Measurements from ENCODE around the gene CNTNAP2. TPM values are rescaled to one million over a fixed set of nuclear protein-coding genes. Genes with fewer than 3 reads are reported as not detected.

The CNTNAP2 gene
- total and polyA plus RNA-seq, 2 of the 4 experiments (the other 2 are of a cell fraction) = not detected

DNA sequence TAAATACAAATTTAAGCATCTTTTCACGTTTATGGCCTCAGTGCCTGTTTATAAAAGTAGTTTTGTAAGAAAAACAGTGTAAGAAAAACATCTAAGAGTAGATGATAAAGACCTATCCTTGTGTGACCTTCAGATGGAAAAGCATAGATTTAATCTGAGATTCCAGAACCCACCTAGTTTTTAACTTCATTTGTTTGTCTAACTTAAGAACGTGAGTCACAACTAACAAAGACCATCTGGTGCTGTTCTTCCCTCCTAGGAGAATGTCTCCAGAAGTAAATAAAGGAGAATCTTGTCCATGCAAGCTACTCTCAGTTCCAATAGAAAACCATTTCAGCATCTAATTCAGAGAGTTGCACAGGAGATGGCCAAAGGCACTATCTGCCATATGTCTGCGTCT is 2208.6 kb downstream of the CNTNAP2 start:
- no peak for DNase-seq

More for the DNA sequence above, 2208.6 kb downstream of the CNTNAP2 start:
- Histone ChIP-seq H4K8ac (ENCODE audit: low read depth in 2 of 2, low read length in 2 of 2) (no peak overlapping the region), H3K27me3 (ENCODE audit: control insufficient read depth, insufficient read depth, low read length) (no peaks in the 10 kb centered on the region), H2BK20ac (ENCODE audit: low read depth, low read length) (no peak overlapping the region), H3K18ac (ENCODE audit: low read depth, low read length) (no peak overlapping the region), H3K4me2 (ENCODE audit: low read depth, low read length) (no peak overlapping the region), H2BK5ac (ENCODE audit: low read depth, low read length, poor library complexity, severe bottlenecking) (no peak overlapping the region), H3K14ac (replicated peaks; ENCODE audit: low read depth, low read length) (no peak overlapping the region), H3K9ac (ENCODE audit: low read depth, low read length) (no peak overlapping the region), H4K5ac (ENCODE audit: low read depth, low read length) (no peak overlapping the region), H3K79me1 (ENCODE audit: low read depth in 1 of 2, low read length in 2 of 2) (no peaks in the 10 kb centered on the region), H3K23ac (ENCODE audit: low read depth, low read length) (no peak overlapping the region), H3K4me1 (ENCODE audit: control insufficient read depth, insufficient read depth, low read length) (no peaks in the 10 kb centered on the region), H3K36me3 (ENCODE audit: control insufficient read depth, insufficient read depth, low read length) (no peaks in the 10 kb centered on the region), H2BK120ac (ENCODE audit: low read depth, low read length) (no peak overlapping the region), H2AFZ (replicated peaks; ENCODE audit: low read length, poor library complexity) (no peak overlapping the region), H2BK15ac (ENCODE audit: low read depth, low read length) (no peak overlapping the region), H3K4me3 (ENCODE audit: insufficient read depth, low read depth, low read length) (no peak overlapping the region), H3K56ac (ENCODE audit: extremely low read depth, insufficient read depth, low read length) (no peak overlapping the region), H3K9me3 (ENCODE audit: control insufficient read depth, insufficient read depth, low read length) (peaks cover 30% of the 10 kb centered on the region), H3K4ac (ENCODE audit: low read depth, low read length) (no peak overlapping the region), H3K9me1 (ENCODE audit: insufficient read depth, low read length) (no peaks in the 10 kb centered on the region), H4K91ac (ENCODE audit: insufficient read depth, low read depth, low read length) (no peak overlapping the region), H4K20me1 (ENCODE audit: insufficient read depth, low read length) (no peaks in the 10 kb centered on the region), H2AK9ac (replicated peaks; ENCODE audit: low read depth, low read length, poor library complexity) (no peak overlapping the region), H3K27ac (ENCODE audit: insufficient read depth, low read length) (no peak overlapping the region), H2AK5ac (ENCODE audit: low read depth, low read length) (no peak overlapping the region)
- ChIA-PET POLR2A (ENCODE audit: unreplicated experiment) (no interaction called here), CTCF (no interaction called here)
- ATAC-seq (ENCODE audit: low read depth) = no peak
- TF ChIP-seq RAD21 (IDR thresholded peaks at IDR 0.05; ENCODE audit: low read length) = no peak
- no peak for TF ChIP-seq POLR2A (IDR thresholded peaks at IDR 0.05; ENCODE audit: low read depth, low read length)
- no peak for TF ChIP-seq MAFK (IDR thresholded peaks at IDR 0.05; ENCODE audit: low read depth, low read length)
- no peak for TF ChIP-seq FOS (IDR thresholded peaks at IDR 0.05; ENCODE audit: low read depth, low read length)
- TF ChIP-seq NFE2L2 (IDR thresholded peaks at IDR 0.05; ENCODE audit: low read depth, low read length) = no peak
- TF ChIP-seq MXI1 (IDR thresholded peaks at IDR 0.05; ENCODE audit: borderline replicate concordance, low read depth, low read length) = no peak
- TF ChIP-seq MAZ (IDR thresholded peaks at IDR 0.05; ENCODE audit: borderline replicate concordance, low read depth, low read length) = no peak
- no peak for TF ChIP-seq CHD1 (IDR thresholded peaks at IDR 0.05; ENCODE audit: low read depth, low read length)
- TF ChIP-seq RCOR1 (IDR thresholded peaks at IDR 0.05; ENCODE audit: insufficient replicate concordance, low read length) = no peak
- TF ChIP-seq BHLHE40 (IDR thresholded peaks at IDR 0.05; ENCODE audit: low read depth, low read length) = no peak
- no peak for TF ChIP-seq CEBPB (IDR thresholded peaks at IDR 0.05; ENCODE audit: low read depth, low read length)
- no peak for TF ChIP-seq USF2 (IDR thresholded peaks at IDR 0.05; ENCODE audit: low read depth, low read length)
- TF ChIP-seq RFX5 (IDR thresholded peaks at IDR 0.05; ENCODE audit: low read depth, low read length) = no peak
- TF ChIP-seq, protein P1, sequence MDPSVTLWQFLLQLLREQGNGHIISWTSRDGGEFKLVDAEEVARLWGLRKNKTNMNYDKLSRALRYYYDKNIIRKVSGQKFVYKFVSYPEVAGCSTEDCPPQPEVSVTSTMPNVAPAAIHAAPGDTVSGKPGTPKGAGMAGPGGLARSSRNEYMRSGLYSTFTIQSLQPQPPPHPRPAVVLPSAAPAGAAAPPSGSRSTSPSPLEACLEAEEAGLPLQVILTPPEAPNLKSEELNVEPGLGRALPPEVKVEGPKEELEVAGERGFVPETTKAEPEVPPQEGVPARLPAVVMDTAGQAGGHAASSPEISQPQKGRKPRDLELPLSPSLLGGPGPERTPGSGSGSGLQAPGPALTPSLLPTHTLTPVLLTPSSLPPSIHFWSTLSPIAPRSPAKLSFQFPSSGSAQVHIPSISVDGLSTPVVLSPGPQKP (IDR thresholded peaks at IDR 0.05; ENCODE audit: borderline replicate concordance, low read depth, low read length) = no peak
- TF ChIP-seq, protein P2, sequence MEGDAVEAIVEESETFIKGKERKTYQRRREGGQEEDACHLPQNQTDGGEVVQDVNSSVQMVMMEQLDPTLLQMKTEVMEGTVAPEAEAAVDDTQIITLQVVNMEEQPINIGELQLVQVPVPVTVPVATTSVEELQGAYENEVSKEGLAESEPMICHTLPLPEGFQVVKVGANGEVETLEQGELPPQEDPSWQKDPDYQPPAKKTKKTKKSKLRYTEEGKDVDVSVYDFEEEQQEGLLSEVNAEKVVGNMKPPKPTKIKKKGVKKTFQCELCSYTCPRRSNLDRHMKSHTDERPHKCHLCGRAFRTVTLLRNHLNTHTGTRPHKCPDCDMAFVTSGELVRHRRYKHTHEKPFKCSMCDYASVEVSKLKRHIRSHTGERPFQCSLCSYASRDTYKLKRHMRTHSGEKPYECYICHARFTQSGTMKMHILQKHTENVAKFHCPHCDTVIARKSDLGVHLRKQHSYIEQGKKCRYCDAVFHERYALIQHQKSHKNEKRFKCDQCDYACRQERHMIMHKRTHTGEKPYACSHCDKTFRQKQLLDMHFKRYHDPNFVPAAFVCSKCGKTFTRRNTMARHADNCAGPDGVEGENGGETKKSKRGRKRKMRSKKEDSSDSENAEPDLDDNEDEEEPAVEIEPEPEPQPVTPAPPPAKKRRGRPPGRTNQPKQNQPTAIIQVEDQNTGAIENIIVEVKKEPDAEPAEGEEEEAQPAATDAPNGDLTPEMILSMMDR (conservative IDR thresholded peaks at IDR 0.05; ENCODE audit: low read depth, low read length) = no peak
- TF ChIP-seq SMC3 (IDR thresholded peaks at IDR 0.05; ENCODE audit: low read depth, low read length) = no peak
- BruUV-seq (replicated peaks) = no TSS peak
- in situ Hi-C loops (cut with MboI; ENCODE audit: low sequenced_read_pairs) = no loop called here
- dilution Hi-C loops (cut with HindIII; ENCODE audit: low sequenced_read_pairs, unreplicated experiment) = no loop called here
- intact Hi-C loops (cut with micrococcal nuclease) = no loop called here
- WGBS, 2 experiments (ENCODE audit: extremely low coverage in 2 of 2, insufficient read length in 1 of 2) = no CpG with 5 or more reads among the region's 3 CpGs
